ENCODE results near the gene FBRSL1. TPM values are rescaled to one million over a fixed set of nuclear protein-coding genes. Genes with fewer than 3 reads are reported as not detected.

Gene FBRSL1
- total RNA-seq, 4 donors from 2014 or later = 23.3 to 306 (median 49.7) TPM

DNA sequence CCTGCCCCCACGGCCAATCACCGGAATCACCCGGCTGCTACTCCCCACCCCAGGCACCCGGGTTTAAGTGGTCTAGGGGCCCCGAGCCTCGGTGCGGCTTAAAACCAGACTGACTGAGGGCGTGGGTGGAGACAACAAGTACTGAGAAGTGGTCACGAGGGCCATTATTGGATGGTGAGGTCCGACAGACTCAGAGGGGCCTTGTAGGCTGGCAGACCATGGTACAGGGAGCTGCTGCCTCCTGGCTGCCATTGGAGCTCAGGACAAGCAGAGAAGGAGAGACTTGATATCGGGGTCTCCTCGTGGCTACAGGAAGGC lies 54.1 kb downstream of the FBRSL1 start:
- intact Hi-C loops (cut with DNase I; ENCODE audit: low total_unique reads) = no loop called here

DNA sequence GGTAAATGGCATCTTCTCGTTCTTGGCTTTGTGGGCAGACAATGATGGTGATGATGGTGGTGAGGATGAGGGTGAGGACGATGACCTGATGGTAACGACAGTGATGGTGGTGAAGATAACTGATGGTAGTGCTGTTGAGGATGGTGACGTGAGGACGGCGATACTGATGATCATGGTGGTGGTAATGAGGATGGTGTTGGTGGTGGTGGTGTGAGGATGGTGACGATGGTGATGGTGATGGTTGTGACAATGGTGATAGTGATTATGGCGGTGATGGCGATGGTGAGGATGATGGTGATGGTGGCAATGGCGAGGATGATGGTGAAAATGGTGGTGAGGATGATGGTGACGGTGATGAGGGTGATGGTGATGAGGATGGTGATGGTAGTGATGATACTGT lies 54.5 kb downstream of the FBRSL1 start:
- 96 to 97% methylated on average over 10 to 11 of the region's 11 CpGs for WGBS, 2 donors (ENCODE audit: low coverage in 1 of 2)
- no peak overlapping the region for H3K4me3 ChIP-seq
- no peak for DNase-seq
- no peaks in the 10 kb centered on the region for H3K9me3 ChIP-seq
- intact Hi-C loops (cut with DNase I; ENCODE audit: low total_unique reads) = no loop called here
- in situ Hi-C loops (cut with MboI; ENCODE audit: low pct_ligation_motif_present in 1 of 4, low pct_unique_long_range_greater_than_20kb in 1 of 4, low sequenced_read_pairs in 3 of 4) = loop anchor here in 2 of 4 donors (25.0 kb wide), 1 partner anchor 132 kb away; no protein-coding TSS in a partner anchor
- no peak overlapping the region for H3K27ac ChIP-seq
- TF ChIP-seq POLR2A (IDR thresholded peaks at IDR 0.05) (no peak), POLR2AphosphoS5 (IDR thresholded peaks at IDR 0.05) (no peak), EP300 (IDR thresholded peaks at IDR 0.05; ENCODE audit: low read depth) (no peak)
- TF ChIP-seq, protein P1, sequence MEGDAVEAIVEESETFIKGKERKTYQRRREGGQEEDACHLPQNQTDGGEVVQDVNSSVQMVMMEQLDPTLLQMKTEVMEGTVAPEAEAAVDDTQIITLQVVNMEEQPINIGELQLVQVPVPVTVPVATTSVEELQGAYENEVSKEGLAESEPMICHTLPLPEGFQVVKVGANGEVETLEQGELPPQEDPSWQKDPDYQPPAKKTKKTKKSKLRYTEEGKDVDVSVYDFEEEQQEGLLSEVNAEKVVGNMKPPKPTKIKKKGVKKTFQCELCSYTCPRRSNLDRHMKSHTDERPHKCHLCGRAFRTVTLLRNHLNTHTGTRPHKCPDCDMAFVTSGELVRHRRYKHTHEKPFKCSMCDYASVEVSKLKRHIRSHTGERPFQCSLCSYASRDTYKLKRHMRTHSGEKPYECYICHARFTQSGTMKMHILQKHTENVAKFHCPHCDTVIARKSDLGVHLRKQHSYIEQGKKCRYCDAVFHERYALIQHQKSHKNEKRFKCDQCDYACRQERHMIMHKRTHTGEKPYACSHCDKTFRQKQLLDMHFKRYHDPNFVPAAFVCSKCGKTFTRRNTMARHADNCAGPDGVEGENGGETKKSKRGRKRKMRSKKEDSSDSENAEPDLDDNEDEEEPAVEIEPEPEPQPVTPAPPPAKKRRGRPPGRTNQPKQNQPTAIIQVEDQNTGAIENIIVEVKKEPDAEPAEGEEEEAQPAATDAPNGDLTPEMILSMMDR (IDR thresholded peaks at IDR 0.05) = no peak
- no peaks in the 10 kb centered on the region for H3K4me1 ChIP-seq
- H3K36me3 ChIP-seq = no peaks in the 10 kb centered on the region
- H3K27me3 ChIP-seq = no peaks in the 10 kb centered on the region

More for the DNA sequence above, 54.1 kb downstream of the FBRSL1 start:
- H3K4me3 ChIP-seq = no peak overlapping the region
- TF ChIP-seq, protein P1 (IDR thresholded peaks at IDR 0.05) = no peak
- TF ChIP-seq POLR2AphosphoS5 (IDR thresholded peaks at IDR 0.05) = no peak
- no peak for TF ChIP-seq POLR2A (IDR thresholded peaks at IDR 0.05)
- TF ChIP-seq EP300 (IDR thresholded peaks at IDR 0.05; ENCODE audit: low read depth) = no peak
- no peaks in the 10 kb centered on the region for H3K36me3 ChIP-seq
- no peak overlapping the region for H3K27ac ChIP-seq
- H3K27me3 ChIP-seq = no peaks in the 10 kb centered on the region
- no peaks in the 10 kb centered on the region for H3K4me1 ChIP-seq
- in situ Hi-C loops (cut with MboI; ENCODE audit: low pct_ligation_motif_present in 1 of 4, low pct_unique_long_range_greater_than_20kb in 1 of 4, low sequenced_read_pairs in 3 of 4) = loop anchor here in 2 of 4 donors (25.0 kb wide), 1 partner anchor 132 kb away; no protein-coding TSS in a partner anchor
- 92% methylated on average over 12 of the region's 12 CpGs; no CpG with 5 or more reads in 1 of the 2 donors for WGBS, 2 donors (ENCODE audit: low coverage in 1 of 2)
- H3K9me3 ChIP-seq = no peaks in the 10 kb centered on the region
- no peak for DNase-seq

DNA sequence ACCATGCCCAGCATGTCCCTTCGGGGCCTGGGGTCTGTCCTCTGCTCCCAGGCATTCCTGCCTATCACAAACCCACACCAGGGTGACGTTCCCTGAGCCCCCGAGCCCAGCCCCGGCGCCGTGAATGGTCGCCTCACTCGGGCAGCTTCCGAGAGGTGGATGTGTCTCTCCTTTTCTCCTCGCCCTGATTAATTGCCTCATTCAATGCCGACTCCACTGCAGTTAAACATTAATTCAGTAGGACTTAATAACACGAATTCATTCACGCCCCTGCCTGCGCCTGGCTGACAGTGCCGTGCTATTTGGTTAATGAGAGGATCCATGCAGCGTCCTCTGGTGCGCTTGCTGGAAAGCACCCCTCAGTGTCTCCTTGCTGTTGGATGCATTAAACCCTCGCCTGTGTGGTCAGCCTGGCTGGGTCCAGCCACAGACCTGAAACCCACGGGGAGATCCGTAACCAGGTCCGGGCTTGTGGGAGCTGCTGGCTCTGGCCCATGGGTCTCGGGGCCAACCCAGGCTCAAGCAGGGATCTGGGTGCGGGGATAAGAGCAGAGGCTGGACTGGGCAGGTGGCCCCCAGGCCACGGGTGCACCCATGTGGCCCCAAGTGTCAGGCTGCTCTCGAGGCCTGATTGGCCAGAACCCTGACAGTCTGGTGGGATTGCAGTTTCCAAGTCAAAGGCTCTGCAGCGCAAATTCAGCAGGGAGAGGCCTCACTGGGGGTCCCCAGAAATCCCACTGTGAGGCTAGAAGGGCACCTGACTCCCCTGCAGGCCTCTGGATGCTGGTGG lies 55.4 kb downstream of the FBRSL1 start:
- DNase-seq = no peak
- no peak overlapping the region for H3K4me3 ChIP-seq
- H3K27me3 ChIP-seq = no peaks in the 10 kb centered on the region
- intact Hi-C loops (cut with DNase I; ENCODE audit: low total_unique reads) (no loop called here), in situ Hi-C loops (cut with MboI; ENCODE audit: low pct_ligation_motif_present in 1 of 4, low pct_unique_long_range_greater_than_20kb in 1 of 4, low sequenced_read_pairs in 3 of 4) (loop anchor here in 2 of 4 donors (25.0 kb wide), 1 partner anchor 133 kb away; no protein-coding TSS in a partner anchor)
- H3K36me3 ChIP-seq = no peaks in the 10 kb centered on the region
- no peak overlapping the region for H3K27ac ChIP-seq
- 94% methylated on average over 23 of the region's 26 CpGs; no CpG with 5 or more reads in 1 of the 2 donors for WGBS, 2 donors (ENCODE audit: low coverage in 1 of 2)
- TF ChIP-seq, protein P1 (IDR thresholded peaks at IDR 0.05) = no peak
- TF ChIP-seq POLR2AphosphoS5 (IDR thresholded peaks at IDR 0.05) = no peak
- no peak for TF ChIP-seq POLR2A (IDR thresholded peaks at IDR 0.05)
- TF ChIP-seq EP300 (IDR thresholded peaks at IDR 0.05; ENCODE audit: low read depth) = no peak
- H3K9me3 ChIP-seq = no peaks in the 10 kb centered on the region
- no peaks in the 10 kb centered on the region for H3K4me1 ChIP-seq

DNA sequence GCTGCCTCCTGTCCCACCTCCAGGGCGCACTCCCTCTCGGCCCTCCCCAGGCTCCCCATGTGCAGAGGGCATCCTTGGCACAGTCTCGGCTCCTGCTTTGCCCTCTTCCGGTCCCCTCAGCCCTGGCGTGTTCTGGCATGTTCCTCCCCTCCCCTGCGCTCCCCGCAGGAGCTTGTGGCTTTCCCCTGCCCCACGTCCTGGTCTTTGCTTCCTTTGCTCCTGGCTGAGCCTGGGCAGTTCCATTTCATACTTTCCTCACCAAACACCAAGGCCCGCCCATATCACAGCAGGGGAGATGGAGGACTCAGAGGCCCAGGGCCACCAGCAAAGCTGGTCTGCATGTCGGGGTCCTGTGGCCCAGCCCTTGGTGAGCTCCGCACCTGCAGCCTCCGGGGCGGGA lies 56.0 kb downstream of the FBRSL1 start:
- H3K4me1 ChIP-seq = no peaks in the 10 kb centered on the region
- no peak overlapping the region for H3K27ac ChIP-seq
- no peaks in the 10 kb centered on the region for H3K9me3 ChIP-seq
- no peak for TF ChIP-seq POLR2AphosphoS5 (IDR thresholded peaks at IDR 0.05)
- no peak for TF ChIP-seq POLR2A (IDR thresholded peaks at IDR 0.05)
- intact Hi-C loops (cut with DNase I; ENCODE audit: low total_unique reads) (no loop called here), in situ Hi-C loops (cut with MboI; ENCODE audit: low pct_ligation_motif_present in 1 of 4, low pct_unique_long_range_greater_than_20kb in 1 of 4, low sequenced_read_pairs in 3 of 4) (loop anchor here in 2 of 4 donors (25.0 kb wide), 1 partner anchor 134 kb away; no protein-coding TSS in a partner anchor)
- no peaks in the 10 kb centered on the region for H3K36me3 ChIP-seq
- no peak overlapping the region for H3K4me3 ChIP-seq
- DNase-seq = no peak
- 95% methylated on average over 13 of the region's 13 CpGs; no CpG with 5 or more reads in 1 of the 2 donors for WGBS, 2 donors (ENCODE audit: low coverage in 1 of 2)
- no peaks in the 10 kb centered on the region for H3K27me3 ChIP-seq

Data from transverse colon (tissue), 4 donors.